HAP-1 (cell line): ENCODE data around the gene DARS1.
"Not testable (repeated sequence)": the region's sequence is repeated elsewhere in the genome, so short reads cannot be mapped to it uniquely, and the experiment has no call there.

Experiments
- DNase-seq, 2 experiments: peaks; one replicate each; pipeline ENCODE4 v3.0.0-alpha.2; 2016 to 2020; ENCODE audit warnings: low spot score in 2 of 2
- H3K27me3 ChIP-seq: fragments of 250-450 bp; sonication (Bioruptor Pico); 2 replicates; pipeline ENCODE4 v1.5.1; 2020; ENCODE audit warnings: low read depth, mild to moderate bottlenecking, moderate library complexity
- H3K36me3 ChIP-seq: fragments of 250-450 bp; sonication (Bioruptor Pico); replicated peaks from 2 replicates; pipeline ENCODE4 v1.5.1; 2020; ENCODE audit warnings: mild to moderate bottlenecking
- H3K4me1 ChIP-seq: fragments of 250-450 bp; sonication (Bioruptor Pico); 2 replicates; pipeline ENCODE4 v1.5.1; 2020; ENCODE audit warnings: mild to moderate bottlenecking
- H3K4me3 ChIP-seq: fragments of 250-450 bp; sonication (Bioruptor Pico); 2 replicates; pipeline ENCODE4 v1.5.1; 2020; ENCODE audit warnings: mild to moderate bottlenecking, moderate library complexity
- H3K9me3 ChIP-seq: fragments of 250-450 bp; sonication (Bioruptor Pico); 2 replicates; pipeline ENCODE4 v1.5.1; 2020; ENCODE audit warnings: mild to moderate bottlenecking, moderate library complexity
- in situ Hi-C: fragments of 300-500 bp; cut with MboI; formaldehyde crosslinking; loops from 3 replicates; pipeline ENCODE4 v1.14.3; 2020; ENCODE audit warnings: low sequenced_read_pairs, inconsistent platforms, mixed read lengths

DARS1 gene

DNA sequence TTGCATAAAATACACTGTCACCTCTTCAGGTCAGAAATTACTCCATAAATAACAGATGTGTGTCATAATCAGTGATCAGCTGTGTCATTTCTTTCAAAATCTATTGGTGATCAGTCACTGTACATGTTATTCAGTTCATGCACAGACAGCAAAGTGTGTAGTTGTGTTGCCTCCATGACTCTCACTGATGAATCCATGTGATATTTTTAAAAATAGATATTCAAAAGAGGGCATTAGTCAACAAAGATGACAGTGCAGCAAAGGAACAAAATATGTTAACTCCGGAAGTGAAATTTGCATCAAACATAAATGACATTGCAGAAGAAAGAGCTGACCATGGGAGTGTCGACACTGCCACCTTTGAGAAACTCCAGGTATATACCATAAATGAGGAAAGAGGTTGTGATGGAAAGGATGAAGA, 92.0 kb downstream of the DARS1 start:
- DNase-seq: no peak
- peaks cover 15% of the 10 kb centered on the region for H3K4me1 ChIP-seq
- no peak overlapping the region for H3K4me3 ChIP-seq
- in situ Hi-C loops: no loop called here
- no peaks in the 10 kb centered on the region for H3K9me3 ChIP-seq
- no peaks in the 10 kb centered on the region for H3K36me3 ChIP-seq
- no peaks in the 10 kb centered on the region for H3K27me3 ChIP-seq

DNA sequence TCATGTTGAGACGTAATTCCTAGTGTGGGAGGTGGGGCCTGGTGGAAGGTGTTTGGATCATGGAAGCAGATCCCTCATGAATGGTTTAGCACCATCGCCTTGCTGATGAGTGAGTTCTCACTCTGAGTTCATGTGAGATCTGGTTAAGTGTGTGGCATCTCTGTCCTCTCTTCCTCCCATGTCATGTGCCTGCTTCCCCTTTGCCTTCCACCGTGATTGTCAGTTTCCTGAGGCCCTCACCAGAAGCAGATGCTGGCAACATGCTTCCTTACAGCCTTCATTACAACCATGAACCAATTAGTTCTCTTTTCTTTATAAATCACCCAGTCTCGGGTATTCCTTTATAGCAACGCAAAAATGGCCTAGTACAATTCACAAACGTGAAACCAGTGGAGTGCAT, 94.6 kb downstream of the DARS1 start:
- Histone ChIP-seq H3K36me3 (no peaks in the 10 kb centered on the region), H3K4me1 (peaks cover 15% of the 10 kb centered on the region), H3K27me3 (no peaks in the 10 kb centered on the region), H3K9me3 (no peaks in the 10 kb centered on the region), H3K4me3 (no peak overlapping the region)
- no peak for DNase-seq
- in situ Hi-C loops: no loop called here

DNA sequence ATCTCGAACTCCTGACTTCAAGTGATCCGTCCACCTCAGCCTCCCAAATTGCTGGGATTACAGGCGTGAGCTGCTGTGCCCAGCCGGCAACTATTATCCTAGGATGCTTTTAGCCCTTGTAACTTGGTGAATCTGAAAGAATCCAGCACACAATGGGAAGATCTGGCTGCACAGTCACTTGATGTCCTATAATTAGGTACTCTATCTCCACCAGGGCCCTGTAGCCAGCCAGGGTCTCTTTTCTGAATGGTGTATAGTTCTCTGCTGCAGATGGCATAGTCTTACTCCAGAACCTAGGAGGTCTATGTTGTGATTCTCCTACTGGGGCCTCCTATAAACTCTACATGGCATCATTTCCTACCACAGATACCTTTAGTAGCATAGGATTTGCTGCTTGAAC, 95.3 kb downstream of the DARS1 start:
- no peaks in the 10 kb centered on the region for H3K36me3 ChIP-seq
- H3K4me3 ChIP-seq: no peak overlapping the region
- H3K27me3 ChIP-seq: no peaks in the 10 kb centered on the region
- in situ Hi-C loops: no loop called here
- H3K9me3 ChIP-seq: no peaks in the 10 kb centered on the region
- H3K4me1 ChIP-seq: peaks cover 15% of the 10 kb centered on the region
- no peak for DNase-seq

DNA sequence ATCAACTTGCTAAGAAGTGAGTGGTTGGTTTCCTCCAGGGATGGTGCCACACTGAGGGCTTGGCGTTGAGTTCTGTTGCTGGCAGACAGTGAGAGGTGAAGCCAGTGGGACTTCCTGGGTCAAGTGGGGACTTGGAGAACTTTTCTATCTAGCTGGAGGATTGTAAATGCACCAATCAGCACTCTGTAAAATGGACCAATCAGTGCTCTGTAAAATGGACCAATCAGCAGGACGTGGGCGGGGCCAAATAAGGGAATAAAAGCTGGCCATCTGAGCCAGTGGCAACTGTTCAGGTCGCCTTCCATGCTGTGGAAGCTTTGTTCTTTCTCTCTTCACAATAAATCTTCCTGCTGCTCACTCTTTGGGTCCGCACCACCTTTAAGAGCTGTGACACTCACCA, 96.8 kb downstream of the DARS1 start:
- DNase-seq, H3K9me3 ChIP-seq, H3K4me3 ChIP-seq, H3K36me3 ChIP-seq, in situ Hi-C loops, H3K27me3 ChIP-seq: not testable (repeated sequence)
- H3K4me1 ChIP-seq: peaks cover 15% of the 10 kb centered on the region

DNA sequence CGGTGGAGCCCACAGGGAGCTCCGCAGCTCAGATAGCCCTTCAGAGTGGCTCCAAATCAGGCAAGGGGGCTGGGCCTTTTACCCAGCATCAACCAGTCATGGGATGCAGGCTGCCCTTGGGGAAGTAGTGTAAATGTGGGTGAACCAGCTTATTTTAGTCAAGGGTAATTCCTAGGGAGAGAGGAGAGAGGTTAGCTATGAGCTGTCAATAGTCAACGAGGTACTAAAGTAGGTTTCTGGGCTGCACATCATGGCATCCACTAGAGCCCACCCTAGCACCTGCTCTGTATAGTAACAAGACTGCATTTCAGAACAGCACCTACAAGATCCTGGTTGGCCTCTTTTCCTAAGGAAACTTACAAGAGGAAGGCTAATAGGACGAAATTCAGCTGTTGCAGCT, 99.7 kb downstream of the DARS1 start:
- DNase-seq: no peak
- Histone ChIP-seq H3K9me3 (no peaks in the 10 kb centered on the region), H3K4me1 (peaks cover 7% of the 10 kb centered on the region), H3K4me3 (no peak overlapping the region), H3K36me3 (no peaks in the 10 kb centered on the region), H3K27me3 (no peaks in the 10 kb centered on the region)
- in situ Hi-C loops: no loop called here

DNA sequence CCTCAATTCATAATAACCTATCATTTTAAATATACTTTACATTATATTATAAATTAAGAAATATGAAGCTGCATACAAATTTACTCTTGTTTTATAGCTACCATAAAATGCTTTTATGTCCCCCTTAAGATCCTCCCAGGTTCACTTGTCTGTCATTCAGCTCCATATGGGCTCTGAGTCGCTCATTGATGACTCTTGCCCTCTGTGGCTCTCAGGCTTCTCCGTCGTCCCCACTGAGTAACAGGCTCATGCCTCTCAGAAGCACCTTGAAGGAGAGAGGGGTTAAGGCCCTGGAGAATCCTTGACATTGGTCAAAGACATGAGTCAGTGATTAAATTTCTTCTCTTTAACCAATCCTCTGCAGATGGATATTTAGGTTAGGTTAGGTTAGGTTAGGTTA, 103.0 kb downstream of the DARS1 start:
- no peaks in the 10 kb centered on the region for H3K36me3 ChIP-seq
- H3K27me3 ChIP-seq: no peaks in the 10 kb centered on the region
- peaks cover 5% of the 10 kb centered on the region; the same call in 1 of the 2 replicates for H3K4me1 ChIP-seq
- no peak for DNase-seq
- no peak overlapping the region for H3K4me3 ChIP-seq
- in situ Hi-C loops: no loop called here
- no peaks in the 10 kb centered on the region for H3K9me3 ChIP-seq

DNA sequence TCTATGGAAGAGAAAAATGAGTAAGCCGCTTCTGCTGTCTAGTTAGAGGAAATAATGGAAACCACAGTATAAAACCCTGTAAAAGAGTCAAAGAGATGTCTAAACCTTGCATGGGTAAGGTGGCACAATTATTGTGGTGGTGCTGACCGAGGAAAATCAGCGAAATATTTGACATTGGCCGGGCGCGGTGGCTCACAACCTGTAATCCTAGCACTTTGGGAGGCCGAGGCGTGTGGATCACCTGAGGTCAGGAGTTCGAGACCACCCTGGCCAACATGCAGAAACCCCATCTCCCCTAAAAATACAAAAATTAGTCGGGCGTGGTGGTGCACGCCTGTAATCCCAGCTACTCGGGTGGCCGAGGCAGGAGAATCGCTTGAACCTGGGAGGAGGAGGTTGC, 108.7 kb downstream of the DARS1 start:
- H3K9me3 ChIP-seq, H3K27me3 ChIP-seq, DNase-seq, in situ Hi-C loops: not testable (repeated sequence)
- H3K4me3 ChIP-seq: peak overlapping the region; percentile 72
- H3K4me1 ChIP-seq: peaks cover 14% of the 10 kb centered on the region
- peaks cover 18% of the 10 kb centered on the region for H3K36me3 ChIP-seq

DNA sequence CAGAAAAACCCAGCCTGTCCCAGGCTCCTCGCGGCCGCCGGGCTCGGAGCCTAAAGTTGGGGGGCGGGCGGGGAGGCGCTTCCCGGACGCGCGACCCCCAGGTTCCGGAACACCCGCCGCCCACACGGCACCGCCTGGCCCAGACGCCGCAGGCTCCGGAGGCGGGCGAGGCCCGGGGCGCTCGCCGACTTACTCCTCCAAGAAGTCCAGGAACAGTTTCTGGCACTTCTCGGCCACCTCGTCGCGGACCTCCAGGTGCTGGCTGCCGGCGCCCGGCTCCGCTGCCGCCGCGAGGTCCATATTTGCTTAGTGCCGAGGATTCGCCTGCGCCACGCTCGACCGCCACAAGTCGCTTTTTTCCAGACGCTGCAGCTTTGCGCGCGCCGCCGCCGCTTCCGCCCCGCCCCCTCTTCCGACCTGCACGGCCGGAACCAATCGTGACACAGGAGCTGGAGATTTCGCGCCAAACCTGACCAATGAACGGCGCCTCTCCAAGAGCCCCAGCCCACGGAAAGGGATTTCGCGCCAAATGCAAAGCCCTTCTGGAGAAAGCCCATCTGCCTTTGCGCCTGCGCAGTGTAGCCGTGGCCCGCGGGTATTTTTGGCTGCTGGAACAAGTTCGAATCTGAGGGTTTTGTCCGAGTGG, 109.2 kb downstream of the DARS1 start, which contains the start of gene MCM6:
Gene MCM6, minus strand, starts transcription at position 378 of the 646 bp plus-strand sequence. Its CDS starts 78 bp downstream, at position 300.
- H3K4me3 ChIP-seq: peak within 1 kb of the TSS; percentile 72
- DNase-seq: peak; percentile 98 to 100
- in situ Hi-C loops: no loop called here
- H3K36me3 ChIP-seq: peaks cover 23% of the 10 kb centered on the region
- H3K4me1 ChIP-seq: peaks cover 12% of the 10 kb centered on the region; the same call in 1 of the 2 replicates
- H3K9me3 ChIP-seq: no peaks in the 10 kb centered on the region
- H3K27me3 ChIP-seq: no peaks in the 10 kb centered on the region

DNA sequence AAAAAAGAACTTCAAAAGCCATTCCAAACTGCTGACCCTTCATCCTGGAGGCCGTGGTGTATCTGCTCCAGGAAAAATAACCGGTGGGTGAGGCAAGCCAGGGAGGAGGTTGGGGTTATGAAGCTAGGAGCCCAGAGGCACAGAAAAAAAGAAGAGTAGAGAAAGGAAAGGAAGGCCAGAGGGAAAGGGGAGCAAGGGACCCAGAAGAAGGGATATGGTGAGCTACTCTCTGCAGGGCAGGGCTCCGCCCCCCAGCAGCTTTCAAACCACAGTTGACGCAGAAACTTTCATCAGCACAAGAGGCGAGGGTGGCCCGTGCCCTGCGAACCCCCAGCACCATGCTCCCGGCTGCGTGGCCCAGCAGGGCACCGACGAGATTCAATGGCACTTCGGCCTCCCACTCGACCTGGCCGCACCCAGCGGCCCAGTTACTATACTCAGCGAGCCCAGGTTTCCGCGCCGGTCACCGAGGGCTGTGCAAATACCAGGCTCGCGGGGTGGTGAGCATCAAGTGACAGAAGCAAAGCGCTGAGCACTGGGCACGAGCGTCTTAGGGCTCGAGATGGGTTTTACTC, 109.8 kb downstream of the DARS1 start:
- Histone ChIP-seq H3K36me3 (peaks cover 30% of the 10 kb centered on the region), H3K9me3 (no peaks in the 10 kb centered on the region), H3K4me1 (peaks cover 12% of the 10 kb centered on the region; the same call in 1 of the 2 replicates), H3K27me3 (no peaks in the 10 kb centered on the region), H3K4me3 (peak overlapping the region; percentile 72)
- in situ Hi-C loops: no loop called here
- DNase-seq: peak; percentile 38 to 64

DNA sequence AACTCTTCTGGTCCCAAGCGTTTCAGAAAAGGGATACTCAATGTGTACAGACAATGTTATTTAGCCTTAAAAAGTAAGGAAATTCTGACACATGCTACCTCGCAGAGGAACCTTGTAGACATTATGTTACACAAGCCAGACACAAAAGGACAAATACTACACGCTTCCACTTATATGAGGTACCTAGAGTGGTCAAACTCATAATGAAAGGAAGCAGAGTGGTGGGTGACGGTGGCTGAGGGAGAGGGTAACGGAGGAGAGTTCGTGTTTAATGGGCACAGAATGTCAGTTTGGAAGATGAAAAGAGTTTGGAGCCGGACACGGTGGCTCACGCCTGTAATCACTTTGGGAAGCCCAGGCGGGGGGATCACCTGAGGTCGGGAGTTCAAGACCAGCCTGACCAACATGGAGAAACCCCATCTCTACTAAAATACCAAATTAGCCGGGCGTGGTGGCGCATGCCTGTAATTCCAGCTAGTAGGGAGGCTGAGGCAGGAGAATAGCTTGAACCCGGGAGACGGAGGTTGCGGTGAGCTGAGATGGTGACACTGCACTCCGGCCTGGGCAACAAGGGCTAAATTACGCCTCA, 110.6 kb downstream of the DARS1 start:
- in situ Hi-C loops: no loop called here
- H3K9me3 ChIP-seq: no peaks in the 10 kb centered on the region
- no peak for DNase-seq
- peaks cover 37% of the 10 kb centered on the region for H3K36me3 ChIP-seq
- H3K4me1 ChIP-seq: peaks cover 12% of the 10 kb centered on the region; the same call in 1 of the 2 replicates
- H3K4me3 ChIP-seq: peak overlapping the region; percentile 72
- H3K27me3 ChIP-seq: no peaks in the 10 kb centered on the region

DNA sequence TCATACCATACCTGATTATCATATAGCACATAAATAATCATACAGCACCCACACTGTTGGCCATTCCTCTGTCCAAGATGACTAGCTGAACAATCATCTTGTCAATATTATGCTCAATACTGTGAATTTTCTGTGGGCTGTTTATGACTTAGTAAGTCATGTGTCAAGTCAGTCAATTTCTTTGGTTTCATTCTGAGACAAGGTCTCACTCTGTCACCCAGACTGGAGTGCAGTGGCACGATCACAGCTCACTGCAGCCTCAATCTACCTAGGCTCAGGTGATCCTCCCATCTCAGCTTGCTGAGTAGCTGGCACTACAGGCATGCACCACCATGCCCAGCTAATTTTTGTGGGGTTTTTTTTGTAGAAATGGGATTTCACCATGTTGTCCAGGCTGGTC, 114.9 kb downstream of the DARS1 start:
- Histone ChIP-seq H3K9me3 (no peaks in the 10 kb centered on the region), H3K4me3 (no peak overlapping the region), H3K36me3 (peaks cover 74% of the 10 kb centered on the region), H3K27me3 (no peaks in the 10 kb centered on the region), H3K4me1 (peaks cover 10% of the 10 kb centered on the region; the same call in 1 of the 2 replicates)
- in situ Hi-C loops: no loop called here
- no peak for DNase-seq

DNA sequence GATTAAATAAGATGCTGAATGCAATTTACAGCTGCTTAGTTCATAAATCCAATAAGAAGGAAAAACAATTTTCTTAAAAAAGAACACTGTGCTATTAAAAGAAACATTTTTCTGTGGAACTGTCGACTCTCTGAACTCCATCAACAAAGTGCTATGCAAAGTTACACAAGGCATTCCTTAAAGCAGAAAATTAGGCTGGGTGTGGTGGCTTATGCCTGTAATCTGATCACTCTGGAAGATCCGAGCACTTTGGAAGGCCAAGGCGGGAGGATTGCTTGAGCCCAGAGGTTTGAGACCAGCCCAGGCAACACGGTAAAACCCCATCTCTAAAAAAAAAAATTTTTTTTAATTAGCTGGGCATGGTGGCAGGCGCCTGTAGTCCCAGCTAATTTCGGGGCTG, 122.2 kb downstream of the DARS1 start:
- in situ Hi-C loops: no loop called here
- H3K36me3 ChIP-seq: peaks cover 94% of the 10 kb centered on the region
- no peaks in the 10 kb centered on the region for H3K27me3 ChIP-seq
- no peak for DNase-seq
- no peak overlapping the region for H3K4me3 ChIP-seq
- no peaks in the 10 kb centered on the region for H3K9me3 ChIP-seq
- no peaks in the 10 kb centered on the region for H3K4me1 ChIP-seq

DNA sequence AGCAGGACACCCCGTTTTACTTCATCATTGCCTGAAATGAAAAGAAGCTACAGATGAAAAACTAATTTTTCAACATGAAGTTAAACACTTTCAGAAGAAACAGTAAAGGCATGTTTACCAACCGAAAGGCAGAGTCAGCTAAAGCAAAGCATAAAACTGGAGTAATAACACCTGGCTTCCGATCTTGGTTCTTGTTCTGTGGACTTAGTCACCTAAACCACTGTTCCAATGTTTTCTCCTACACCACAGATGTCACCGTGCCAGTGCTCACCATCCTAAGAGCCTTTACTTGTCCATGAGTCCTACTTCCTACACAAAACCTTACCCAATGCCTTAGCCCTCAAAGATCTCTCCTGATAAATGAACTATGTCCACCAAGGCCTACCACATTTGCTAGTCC, 122.7 kb downstream of the DARS1 start:
- no peak overlapping the region for H3K4me3 ChIP-seq
- H3K36me3 ChIP-seq: peaks cover 94% of the 10 kb centered on the region
- DNase-seq: no peak
- in situ Hi-C loops: no loop called here
- H3K27me3 ChIP-seq: no peaks in the 10 kb centered on the region
- no peaks in the 10 kb centered on the region for H3K4me1 ChIP-seq
- H3K9me3 ChIP-seq: no peaks in the 10 kb centered on the region
